Upper lobe of left lung (tissue), 6 donors: ENCODE data around the gene AKR1C2. TPM values are rescaled to one million over a fixed set of nuclear protein-coding genes. Genes with fewer than 3 reads are reported as not detected.
A peak's percentile ranks its signal among the peaks of the same experiment; 100 is the strongest.
"Not testable (repeated sequence)": the region's sequence is repeated elsewhere in the genome, so short reads cannot be mapped to it uniquely, and the experiment has no call there.

Experiments
- ATAC-seq, 2 donors: fragments of 200-7000 bp; cut with Tn5 transposase; one replicate each; pipeline ENCODE4 v1.9.1; 2022; ENCODE audit warnings: mild to moderate bottlenecking in 2 of 2, moderate library complexity in 2 of 2; ENCODE audit not compliant: low FRiP score in 2 of 2
- DNase-seq, 2 donors: peaks; one replicate each; pipeline ENCODE4 v3.0.0-alpha.2; 2019 to 2020
- H3K27ac ChIP-seq, 4 donors: fragments of 200-600 bp; sonication (generic); one replicate each; pipeline ENCODE4 v1.5.1; 2016 to 2019
- H3K27me3 ChIP-seq, 4 donors: fragments of 200-600 bp; sonication (generic); one replicate each; pipeline ENCODE4 v1.5.1; 2017 to 2019
- H3K36me3 ChIP-seq, 4 donors: fragments of 200-600 bp; sonication (generic); one replicate each; pipeline ENCODE4 v1.5.1; 2016 to 2019
- H3K4me1 ChIP-seq, 4 donors: fragments of 200-600 bp; sonication (generic); one replicate each; pipeline ENCODE4 v1.5.1; 2018 to 2019
- H3K4me3 ChIP-seq, 4 donors: fragments of 200-600 bp; sonication (generic); one replicate each; pipeline ENCODE4 v1.5.1; 2017 to 2019; ENCODE audit warnings: mild to moderate bottlenecking in 2 of 4, moderate library complexity in 1 of 4
- H3K9me3 ChIP-seq, 4 donors: fragments of 200-600 bp; sonication (generic); one replicate each; pipeline ENCODE4 v1.5.1; 2018 to 2019
- EP300 ChIP-seq, 4 donors: sonication (generic); formaldehyde crosslinking; IDR thresholded peaks; one replicate each; pipeline ENCODE4 v1.5.1; 2017; ENCODE audit warnings: antibody characterized with exemption in 4 of 4, control low read depth in 2 of 4
- POLR2A ChIP-seq, 4 donors: fragments of 450-650 bp; IDR thresholded peaks; one replicate each; pipeline ENCODE4 v1.5.1; 2016 to 2017; ENCODE audit warnings: antibody characterized with exemption in 4 of 4, mild to moderate bottlenecking in 2 of 4
- POLR2AphosphoS5 ChIP-seq, 2 donors: sonication (generic); formaldehyde crosslinking; IDR thresholded peaks; one replicate each; pipeline ENCODE4 v1.5.1; 2017; ENCODE audit warnings: antibody characterized with exemption in 2 of 2
- WGBS, 2 donors: methylation state at CpG; one replicate each; pipeline ENCODE4 v1.1.5; 2017 to 2018; 5-methylcytosine and 5-hydroxymethylcytosine counted together
- total RNA-seq, 6 donors: library from RNA; depleted of rRNA in 4 of 6; stranded (reverse); fragments of >200 nt in 4 of 6; gene quantifications; one replicate each; pipeline versions ENCODE4 v1.1.0 to v1.2.1, GENCODE V29; 2016 to 2021
- TF ChIP-seq, protein P1 (sequence below), 6 experiments: fragments of 450-650 bp in 4 of 6; fragments of 200-600 bp in 2 of 6; sonication (generic) in 2 of 6; IDR thresholded peaks; one replicate each; pipeline ENCODE4 v1.5.1; 2016 to 2019; ENCODE audit warnings: antibody characterized with exemption in 6 of 6
- donor health status: DM: no; HTN: no; CAD: no; lungs with moderate emphysema.
- donor health status: DM: no; HTN: yes; CAD: no; lungs with severe emphysema.

AKR1C2 gene
- total RNA-seq, 6 donors from 2014 or later, result 7.3 to 76.0 (median 28.6) TPM

DNA sequence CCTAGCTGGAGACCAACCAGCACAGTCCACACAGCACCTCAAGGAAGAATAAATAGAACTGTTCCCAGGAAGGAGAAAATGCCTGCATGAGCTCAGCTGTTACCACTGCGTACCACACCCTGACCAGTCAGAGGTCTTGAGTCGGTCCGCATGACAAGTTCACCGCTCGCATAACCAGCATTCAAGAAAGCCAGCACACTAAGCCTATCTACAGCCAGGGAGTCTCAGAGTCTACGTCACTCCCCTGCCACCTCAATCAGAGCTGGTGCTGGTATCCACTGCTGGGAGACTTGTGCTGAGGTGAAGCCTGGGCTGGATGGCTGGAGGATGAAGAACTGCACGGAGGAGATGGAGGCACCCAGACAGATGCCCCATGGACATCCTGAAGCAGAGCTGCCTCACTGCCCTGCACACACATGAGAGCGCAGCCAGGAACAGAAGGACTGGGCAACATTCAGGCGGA is 20.9 kb downstream of the AKR1C2 start:
- Histone ChIP-seq H3K4me1 (peaks cover 0 to 12% (median 2%) of the 10 kb centered on the region in 4 donors), H3K27me3 (no peaks in the 10 kb centered on the region), H3K27ac (peak overlapping the region in 3 of 4 donors; percentile 4 to 44 (median 24)), H3K36me3 (no peaks in the 10 kb centered on the region), H3K9me3 (no peaks in the 10 kb centered on the region), H3K4me3 (no peak overlapping the region)
- peak; percentile 71 to 83 for ATAC-seq
- peak in 1 of 2 donors; percentile 36 for DNase-seq
- TF ChIP-seq POLR2AphosphoS5 (IDR thresholded peaks at IDR 0.05) (peak in 1 of 2 donors; percentile 37), POLR2A (IDR thresholded peaks at IDR 0.05) (no peak)
- WGBS, 2 donors, result 74 to 93% methylated on average over 9 of the region's 9 CpGs

DNA sequence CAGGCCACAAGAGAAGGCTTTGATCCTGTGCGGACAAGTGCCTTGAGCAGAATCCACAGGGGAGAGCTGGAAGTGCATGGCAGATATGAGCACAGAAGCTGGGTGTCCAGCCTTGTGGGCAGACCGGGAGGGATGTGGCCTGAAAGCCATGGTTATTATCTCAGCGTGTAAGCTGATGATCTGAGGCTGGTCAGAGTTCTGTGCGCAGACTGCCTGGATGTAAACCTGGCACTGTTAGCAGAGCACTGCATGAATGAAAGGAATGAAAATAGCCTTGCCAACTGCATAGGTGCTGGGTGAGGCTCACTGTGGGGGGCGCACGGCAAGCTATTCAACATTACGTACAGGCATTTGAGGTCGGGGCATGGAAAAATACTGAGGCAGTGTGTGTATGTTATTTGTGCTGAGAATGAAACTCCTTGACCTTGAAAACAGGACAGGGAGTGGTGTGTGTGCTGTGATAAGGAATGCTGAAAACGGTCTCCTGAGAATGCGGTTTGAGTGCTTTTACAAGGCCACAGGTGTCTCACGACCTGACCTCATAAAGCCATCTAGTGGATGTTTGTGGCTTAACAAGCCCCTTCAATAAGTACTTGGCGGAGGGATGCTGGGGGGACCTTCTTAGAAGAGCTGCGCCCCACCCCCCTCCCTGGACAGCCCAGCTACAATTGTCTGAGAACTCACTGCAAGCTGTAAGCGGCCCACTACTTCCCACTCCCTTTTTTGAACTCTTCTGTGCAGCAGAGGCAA is 21.8 kb downstream of the AKR1C2 start:
- peak; percentile 63 to 86 for ATAC-seq
- 42 to 47% methylated on average over 14 of the region's 14 CpGs for WGBS, 2 donors

DNA sequence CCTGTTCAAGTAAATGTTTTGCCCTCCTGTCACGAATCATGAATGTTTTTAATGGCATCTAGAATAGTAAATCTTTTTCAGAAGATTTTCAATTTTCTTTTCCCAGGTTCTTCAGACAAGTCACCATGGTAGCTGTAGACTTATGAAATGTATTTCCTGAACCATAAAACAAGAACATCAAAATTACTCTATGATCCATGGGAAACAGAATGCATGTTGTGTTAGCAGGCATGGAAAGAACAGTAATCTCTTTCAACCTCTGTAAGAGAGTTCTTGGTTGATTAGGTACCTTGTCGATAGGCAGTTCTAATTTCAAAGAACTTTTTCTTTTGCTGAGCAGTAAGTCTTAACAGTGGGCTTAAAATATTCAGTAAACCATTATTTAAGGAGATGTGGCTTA is 22.9 kb downstream of the AKR1C2 start:
- TF ChIP-seq EP300 (IDR thresholded peaks at IDR 0.05) (no peak), POLR2AphosphoS5 (IDR thresholded peaks at IDR 0.05) (no peak), POLR2A (IDR thresholded peaks at IDR 0.05) (no peak)
- TF ChIP-seq, protein P1, sequence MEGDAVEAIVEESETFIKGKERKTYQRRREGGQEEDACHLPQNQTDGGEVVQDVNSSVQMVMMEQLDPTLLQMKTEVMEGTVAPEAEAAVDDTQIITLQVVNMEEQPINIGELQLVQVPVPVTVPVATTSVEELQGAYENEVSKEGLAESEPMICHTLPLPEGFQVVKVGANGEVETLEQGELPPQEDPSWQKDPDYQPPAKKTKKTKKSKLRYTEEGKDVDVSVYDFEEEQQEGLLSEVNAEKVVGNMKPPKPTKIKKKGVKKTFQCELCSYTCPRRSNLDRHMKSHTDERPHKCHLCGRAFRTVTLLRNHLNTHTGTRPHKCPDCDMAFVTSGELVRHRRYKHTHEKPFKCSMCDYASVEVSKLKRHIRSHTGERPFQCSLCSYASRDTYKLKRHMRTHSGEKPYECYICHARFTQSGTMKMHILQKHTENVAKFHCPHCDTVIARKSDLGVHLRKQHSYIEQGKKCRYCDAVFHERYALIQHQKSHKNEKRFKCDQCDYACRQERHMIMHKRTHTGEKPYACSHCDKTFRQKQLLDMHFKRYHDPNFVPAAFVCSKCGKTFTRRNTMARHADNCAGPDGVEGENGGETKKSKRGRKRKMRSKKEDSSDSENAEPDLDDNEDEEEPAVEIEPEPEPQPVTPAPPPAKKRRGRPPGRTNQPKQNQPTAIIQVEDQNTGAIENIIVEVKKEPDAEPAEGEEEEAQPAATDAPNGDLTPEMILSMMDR (IDR thresholded peaks at IDR 0.05), result no peak
- no peak overlapping the region for H3K4me3 ChIP-seq
- no peak for ATAC-seq

More for the DNA sequence above, 21.8 kb downstream of the AKR1C2 start:
- peaks cover 0 to 12% (median 2%) of the 10 kb centered on the region in 4 donors for H3K4me1 ChIP-seq
- TF ChIP-seq POLR2AphosphoS5 (IDR thresholded peaks at IDR 0.05) (peak in 1 of 2 donors; percentile 13), POLR2A (IDR thresholded peaks at IDR 0.05) (peak in 1 of 4 donors; percentile 23), EP300 (IDR thresholded peaks at IDR 0.05) (peak in 1 of 4 donors; percentile 61)
- TF ChIP-seq, protein P1 (IDR thresholded peaks at IDR 0.05), result peak in 5 of 6 experiments; percentile 34 to 78 (median 66)
- DNase-seq, result peak in 1 of 2 donors; percentile 79
- no peak overlapping the region for H3K4me3 ChIP-seq
- H3K27ac ChIP-seq, result peak overlapping the region; percentile 53 to 73 (median 63)
- H3K36me3 ChIP-seq, result no peaks in the 10 kb centered on the region
- H3K27me3 ChIP-seq, result no peaks in the 10 kb centered on the region
- no peaks in the 10 kb centered on the region for H3K9me3 ChIP-seq

DNA sequence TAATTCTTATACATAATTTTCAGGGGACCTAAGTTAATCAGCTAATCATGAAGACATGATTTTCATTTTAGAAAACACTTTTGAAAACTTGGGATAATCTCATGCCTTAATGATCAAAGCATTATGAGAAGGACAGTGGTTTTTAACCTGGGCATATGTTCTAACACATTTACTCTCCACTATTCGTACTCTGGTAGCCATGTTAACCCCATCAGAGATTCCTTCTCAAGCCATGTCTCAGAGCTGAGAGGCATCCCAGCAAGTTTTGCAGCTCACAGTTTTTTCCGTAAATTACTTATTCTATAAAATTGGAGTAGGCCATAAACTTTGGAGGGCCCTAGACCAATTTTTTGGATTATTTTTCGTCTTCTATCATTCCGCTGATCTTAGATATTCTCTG is 24.8 kb downstream of the AKR1C2 start:
- H3K27me3 ChIP-seq, result no peaks in the 10 kb centered on the region
- peaks cover 0 to 12% (median 0%) of the 10 kb centered on the region in 4 donors for H3K4me1 ChIP-seq
- TF ChIP-seq, protein P1 (IDR thresholded peaks at IDR 0.05), result no peak
- DNase-seq, result no peak
- H3K9me3 ChIP-seq, result no peaks in the 10 kb centered on the region
- ATAC-seq, result no peak
- WGBS, 2 donors, result 95 to 96% methylated on average over 4 of the region's 4 CpGs
- no peak overlapping the region for H3K27ac ChIP-seq
- H3K36me3 ChIP-seq, result no peaks in the 10 kb centered on the region
- H3K4me3 ChIP-seq, result no peak overlapping the region

More for the DNA sequence above, 22.9 kb downstream of the AKR1C2 start:
- Histone ChIP-seq H3K4me1 (peaks cover 0 to 12% (median 2%) of the 10 kb centered on the region in 4 donors), H3K36me3 (no peaks in the 10 kb centered on the region), H3K27ac (peak overlapping the region in 1 of 4 donors; percentile 53), H3K9me3 (no peaks in the 10 kb centered on the region), H3K27me3 (no peaks in the 10 kb centered on the region)
- no peak for DNase-seq
- WGBS, 2 donors, result 87 to 91% methylated on average over 2 of the region's 2 CpGs

DNA sequence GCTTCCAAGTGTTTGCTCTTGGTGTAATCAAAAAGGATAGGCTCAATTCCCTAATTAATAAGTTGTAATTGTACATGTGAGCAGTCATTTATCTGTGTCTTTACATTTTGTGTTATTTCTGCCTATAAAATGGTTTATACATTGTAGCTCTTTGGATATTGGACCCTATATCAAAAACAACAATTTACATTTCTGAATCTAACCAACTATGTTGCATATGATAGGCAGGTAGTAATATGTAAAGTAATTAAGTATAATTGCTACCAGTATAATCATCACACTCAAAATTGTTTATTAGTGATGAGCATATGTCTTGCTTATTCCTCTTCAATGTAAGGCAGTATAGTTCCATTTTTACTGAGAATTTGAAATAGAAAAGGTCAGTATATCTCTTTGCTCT is 26.6 kb downstream of the AKR1C2 start:
- ATAC-seq, result no peak
- no peak overlapping the region for H3K4me3 ChIP-seq
- peaks cover 0 to 7% (median 0%) of the 10 kb centered on the region in 4 donors for H3K4me1 ChIP-seq
- H3K9me3 ChIP-seq, result no peaks in the 10 kb centered on the region
- H3K27me3 ChIP-seq, result no peaks in the 10 kb centered on the region
- TF ChIP-seq POLR2AphosphoS5 (IDR thresholded peaks at IDR 0.05), result no peak
- no peak for TF ChIP-seq POLR2A (IDR thresholded peaks at IDR 0.05)
- TF ChIP-seq EP300 (IDR thresholded peaks at IDR 0.05), result no peak
- TF ChIP-seq, protein P1 (IDR thresholded peaks at IDR 0.05), result no peak
- H3K27ac ChIP-seq, result no peak overlapping the region
- no peaks in the 10 kb centered on the region for H3K36me3 ChIP-seq
- no peak for DNase-seq

DNA sequence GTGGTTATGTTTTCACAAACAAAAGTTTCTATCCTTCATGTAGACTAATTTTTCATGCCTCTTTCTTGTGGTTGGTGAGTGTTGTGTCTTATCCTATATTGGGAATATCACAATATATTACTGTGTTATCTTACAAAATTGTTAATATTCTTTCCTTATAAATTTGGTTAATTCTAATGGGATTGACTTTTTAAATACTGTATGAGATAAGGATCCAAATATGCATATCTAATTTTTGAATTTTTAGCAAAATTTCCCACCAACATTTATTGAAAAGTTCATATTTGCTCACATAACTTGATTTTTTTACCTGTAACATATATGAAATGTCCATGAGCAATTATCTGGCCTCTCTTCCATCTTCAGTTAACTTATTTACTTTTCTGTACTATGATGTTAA is 29.3 kb downstream of the AKR1C2 start:
- not testable (repeated sequence) for H3K4me3 ChIP-seq, H3K9me3 ChIP-seq, H3K36me3 ChIP-seq, H3K4me1 ChIP-seq, ATAC-seq, H3K27ac ChIP-seq, H3K27me3 ChIP-seq, DNase-seq

DNA sequence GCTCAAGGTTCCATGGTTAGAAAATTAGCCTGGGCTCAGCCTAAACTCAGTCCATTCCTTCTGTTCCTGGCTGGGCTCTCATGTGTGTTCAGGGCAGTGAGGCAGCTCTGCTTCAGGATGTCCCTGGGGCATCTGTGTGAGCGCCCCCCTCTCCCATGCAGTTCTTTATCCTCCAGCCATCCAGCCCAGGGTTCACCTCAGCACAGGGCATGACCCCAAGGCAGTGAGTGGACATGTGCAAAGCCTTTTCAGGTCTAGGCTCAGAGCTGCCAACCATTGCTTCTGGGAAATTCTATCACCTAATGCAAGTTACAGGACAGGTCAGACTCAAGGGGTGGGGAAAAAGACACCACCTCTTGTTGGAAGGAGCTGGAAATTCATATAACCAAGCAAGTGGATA is 30.4 kb downstream of the AKR1C2 start:
- H3K27ac ChIP-seq, H3K27me3 ChIP-seq, DNase-seq, H3K9me3 ChIP-seq, H3K4me1 ChIP-seq, H3K4me3 ChIP-seq: not testable (repeated sequence)
- WGBS, 2 donors, result 86 to 100% methylated on average over 1 of the region's 1 CpG
- H3K36me3 ChIP-seq, result peaks cover 0 to 11% (median 1%) of the 10 kb centered on the region in 4 donors
- peak in 1 of 2 donors; percentile 21 for ATAC-seq
